Stomach (tissue), 4 donors: ENCODE measurements around the gene ARHGAP22.

Experiments
- EP300 ChIP-seq: sonication (generic); formaldehyde crosslinking; IDR thresholded peaks from one replicate; pipeline ENCODE4 v1.6.1; 2017; ENCODE audit warnings: antibody characterized with exemption
- POLR2A ChIP-seq, 4 donors: fragments of 450-650 bp; IDR thresholded peaks; one replicate each; pipeline ENCODE4 v1.6.1; 2016; ENCODE audit warnings: antibody characterized with exemption in 4 of 4, control low read depth in 2 of 4, mild to moderate bottlenecking in 1 of 4, moderate library complexity in 1 of 4
- POLR2AphosphoS5 ChIP-seq, 3 donors: sonication (generic); formaldehyde crosslinking; IDR thresholded peaks; one replicate each; pipeline ENCODE4 v1.6.1; 2016; ENCODE audit warnings: antibody characterized with exemption in 3 of 3
- TF ChIP-seq, protein P1 (sequence below), 7 experiments: fragments of 450-650 bp in 4 of 7; fragments of 200-600 bp in 3 of 7; sonication (generic) in 3 of 7; IDR thresholded peaks; one replicate each; pipeline ENCODE4 v1.5.1; 2016 to 2019; ENCODE audit warnings: antibody characterized with exemption in 7 of 7, control low read depth in 2 of 7, mild to moderate bottlenecking in 1 of 7

DNA sequence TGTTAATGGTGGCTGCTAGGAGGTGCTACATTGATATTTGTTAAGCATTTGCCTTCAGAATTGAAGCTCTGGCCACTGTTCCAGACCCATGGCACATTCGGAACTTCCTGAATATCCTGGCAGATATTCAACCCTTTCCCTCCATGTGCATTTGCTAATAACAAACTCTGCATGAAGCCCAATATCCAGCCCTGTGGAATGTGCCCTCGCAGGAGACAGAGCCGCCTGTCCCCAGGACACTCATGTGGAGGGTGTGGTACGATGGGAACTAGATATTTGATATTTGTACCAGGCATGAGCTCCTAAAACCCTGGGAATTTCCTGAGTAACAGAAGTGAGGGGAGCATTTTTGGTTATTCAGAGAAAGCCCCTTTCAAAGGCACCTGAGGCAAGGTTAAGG lies 21.6 kb upstream of the ARHGAP22 start:
- no peak for TF ChIP-seq EP300
- TF ChIP-seq, protein P1, sequence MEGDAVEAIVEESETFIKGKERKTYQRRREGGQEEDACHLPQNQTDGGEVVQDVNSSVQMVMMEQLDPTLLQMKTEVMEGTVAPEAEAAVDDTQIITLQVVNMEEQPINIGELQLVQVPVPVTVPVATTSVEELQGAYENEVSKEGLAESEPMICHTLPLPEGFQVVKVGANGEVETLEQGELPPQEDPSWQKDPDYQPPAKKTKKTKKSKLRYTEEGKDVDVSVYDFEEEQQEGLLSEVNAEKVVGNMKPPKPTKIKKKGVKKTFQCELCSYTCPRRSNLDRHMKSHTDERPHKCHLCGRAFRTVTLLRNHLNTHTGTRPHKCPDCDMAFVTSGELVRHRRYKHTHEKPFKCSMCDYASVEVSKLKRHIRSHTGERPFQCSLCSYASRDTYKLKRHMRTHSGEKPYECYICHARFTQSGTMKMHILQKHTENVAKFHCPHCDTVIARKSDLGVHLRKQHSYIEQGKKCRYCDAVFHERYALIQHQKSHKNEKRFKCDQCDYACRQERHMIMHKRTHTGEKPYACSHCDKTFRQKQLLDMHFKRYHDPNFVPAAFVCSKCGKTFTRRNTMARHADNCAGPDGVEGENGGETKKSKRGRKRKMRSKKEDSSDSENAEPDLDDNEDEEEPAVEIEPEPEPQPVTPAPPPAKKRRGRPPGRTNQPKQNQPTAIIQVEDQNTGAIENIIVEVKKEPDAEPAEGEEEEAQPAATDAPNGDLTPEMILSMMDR (IDR thresholded peaks at IDR 0.05): no peak
- TF ChIP-seq POLR2A (IDR thresholded peaks at IDR 0.05): no peak
- no peak for TF ChIP-seq POLR2AphosphoS5 (IDR thresholded peaks at IDR 0.05)
